ENCODE results near the gene ARHGEF16.

The ARHGEF16 gene

GRCh38 chr1:3509721-3510120 lies 55.3 kb downstream of the ARHGEF16 start:
- TF ChIP-seq CTCF (conservative IDR thresholded peaks at IDR 0.05), result no peak
- no peak overlapping the region for H3K27ac ChIP-seq

GRCh38 chr1:3510136-3510955 lies 55.9 kb downstream of the ARHGEF16 start:
- no peak for TF ChIP-seq CTCF (conservative IDR thresholded peaks at IDR 0.05)
- no peak overlapping the region for H3K27ac ChIP-seq

- H3K27ac ChIP-seq, result no peak overlapping the region
- TF ChIP-seq CTCF (conservative IDR thresholded peaks at IDR 0.05), result no peak
Measured at GRCh38 chr1:3510956-3511250, 56.4 kb downstream of the ARHGEF16 start.

- no peak for TF ChIP-seq CTCF (conservative IDR thresholded peaks at IDR 0.05)
- H3K27ac ChIP-seq, result no peak overlapping the region
Measured at GRCh38 chr1:3511306-3511705, 56.8 kb downstream of the ARHGEF16 start.

GRCh38 chr1:3511856-3512255 lies 57.4 kb downstream of the ARHGEF16 start:
- no peak overlapping the region for H3K27ac ChIP-seq
- TF ChIP-seq CTCF (conservative IDR thresholded peaks at IDR 0.05), result no peak

GRCh38 chr1:3514404-3514803 lies 59.9 kb downstream of the ARHGEF16 start:
- no peak overlapping the region for H3K27ac ChIP-seq
- no peak for TF ChIP-seq CTCF (conservative IDR thresholded peaks at IDR 0.05)

- no peak overlapping the region for H3K27ac ChIP-seq
- no peak for TF ChIP-seq CTCF (conservative IDR thresholded peaks at IDR 0.05)
Measured at GRCh38 chr1:3515272-3515671, 60.8 kb downstream of the ARHGEF16 start.
